ENCODE data around the gene ZNF432.

GRCh38 chr19:52039169-52039568, 9.5 kb downstream of the ZNF432 start:
- TF ChIP-seq CTCF (IDR thresholded peaks at IDR 0.05; ENCODE audit: insufficient read depth, low read depth, low read length): no peak
- TF ChIP-seq EZH2 (IDR thresholded peaks at IDR 0.05; ENCODE audit: insufficient read depth, low read length): no peak
